ENCODE data around the gene TRIM67. TPM values are rescaled to one million over a fixed set of nuclear protein-coding genes. Genes with fewer than 3 reads are reported as not detected.

The TRIM67 gene
- polyA plus RNA-seq, 2 of the 4 experiments (the other 2 are of a cell fraction): 0.23 to 0.35 TPM

DNA sequence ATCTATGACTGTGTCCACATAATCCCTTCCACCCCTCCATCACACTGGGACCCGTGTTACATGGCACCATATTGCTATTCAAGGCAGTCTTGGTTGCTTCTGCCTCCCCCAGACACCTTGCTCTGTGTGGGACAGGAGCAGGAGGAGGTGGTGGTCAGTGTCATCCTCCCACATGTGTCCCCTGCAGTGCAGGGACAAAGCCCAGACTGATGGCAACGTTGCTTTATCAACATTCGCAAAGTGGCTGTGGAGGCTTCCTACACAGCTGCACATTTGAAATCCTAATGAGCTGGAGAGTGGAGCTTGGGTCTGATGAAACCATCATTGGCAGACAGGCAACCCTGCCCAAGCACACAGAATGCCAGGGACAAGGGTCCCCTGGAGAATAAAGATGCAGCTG lies 26.2 kb downstream of the TRIM67 start:
- DNase-seq (ENCODE audit: low read depth in 1 of 2, low spot score in 1 of 2) (no peak), FAIRE-seq (no peak), ATAC-seq (no peak)
- no peak overlapping the region for H3K4me3 ChIP-seq
- peaks cover 10% of the 10 kb centered on the region for H3K4me1 ChIP-seq
- no peak overlapping the region for H3K4me2 ChIP-seq
- H3K27ac ChIP-seq: peak overlapping the region in 1 of 2 experiments; percentile 57; a peak in 3 of 6 replicates
- no peak for TF ChIP-seq E2F6 (IDR thresholded peaks at IDR 0.05; ENCODE audit: borderline replicate concordance, low read depth)
- TF ChIP-seq POLR2A (IDR thresholded peaks at IDR 0.05; ENCODE audit: low read length): no peak
- TF ChIP-seq ZSCAN20 (CRISPR knock-in tag; IDR thresholded peaks at IDR 0.05): no peak
- no peak for TF ChIP-seq MYC (IDR thresholded peaks at IDR 0.05; ENCODE audit: borderline replicate concordance, low read length)
- TF ChIP-seq SREBF2 (IDR thresholded peaks at IDR 0.05): no peak
- no peak for TF ChIP-seq FOSL2 (IDR thresholded peaks at IDR 0.05)
- no peak for TF ChIP-seq FOSL2 (CRISPR knock-in tag; IDR thresholded peaks at IDR 0.05)
- no peak for TF ChIP-seq JUN (IDR thresholded peaks at IDR 0.05)
- no peak for TF ChIP-seq TP53 (CRISPR knock-in tag; IDR thresholded peaks at IDR 0.05)
- peaks cover 3% of the 10 kb centered on the region; the same call in 1 of the 3 replicates for H3K9me3 ChIP-seq
- WGBS (ENCODE audit: missing lambda C conversion rate): 41% methylated on average over 3 of the region's 3 CpGs
- POLR2A ChIA-PET: no interaction called here
- CTCF ChIA-PET: interaction anchor here (1.2 to 2.4 kb wide), 3 partner anchors 11 to 23 kb away, joined by 3 to 7 read pairs (median 3); no protein-coding TSS in a partner anchor

- CTCF ChIA-PET: interaction anchor here (1.2 to 2.4 kb wide), 3 partner anchors 12 to 22 kb away, joined by 3 to 7 read pairs (median 3); no protein-coding TSS in a partner anchor
- WGBS (ENCODE audit: missing lambda C conversion rate): 88% methylated on average over 6 of the region's 7 CpGs
- Histone ChIP-seq H3K27ac (no peak overlapping the region), H3K4me2 (no peak overlapping the region), H3K4me1 (peaks cover 17% of the 10 kb centered on the region), H3K9me3 (peaks cover 3% of the 10 kb centered on the region; the same call in 1 of the 3 replicates), H3K4me3 (no peak overlapping the region)
- no peak for DNase-seq (ENCODE audit: low read depth in 1 of 2, low spot score in 1 of 2)
- no peak for ATAC-seq
- POLR2A ChIA-PET: no interaction called here
- no peak for FAIRE-seq
- TF ChIP-seq TFCP2L1 (CRISPR knock-in tag; IDR thresholded peaks at IDR 0.05) (no peak), SMC3 (IDR thresholded peaks at IDR 0.05) (no peak), HOXA7 (CRISPR knock-in tag; IDR thresholded peaks at IDR 0.05) (no peak), JUN (IDR thresholded peaks at IDR 0.05) (no peak), FOXS1 (CRISPR knock-in tag; IDR thresholded peaks at IDR 0.05) (no peak), CBX2 (IDR thresholded peaks at IDR 0.05; ENCODE audit: borderline replicate concordance, low read depth) (no peak), ESRRA (IDR thresholded peaks at IDR 0.05; ENCODE audit: borderline replicate concordance, low read length) (no peak), ZSCAN20 (CRISPR knock-in tag; IDR thresholded peaks at IDR 0.05) (no peak), ZNF302 (CRISPR knock-in tag; IDR thresholded peaks at IDR 0.05) (no peak), NPAS2 (CRISPR knock-in tag; IDR thresholded peaks at IDR 0.05; ENCODE audit: borderline replicate concordance) (no peak)
- TF ChIP-seq, protein P1, sequence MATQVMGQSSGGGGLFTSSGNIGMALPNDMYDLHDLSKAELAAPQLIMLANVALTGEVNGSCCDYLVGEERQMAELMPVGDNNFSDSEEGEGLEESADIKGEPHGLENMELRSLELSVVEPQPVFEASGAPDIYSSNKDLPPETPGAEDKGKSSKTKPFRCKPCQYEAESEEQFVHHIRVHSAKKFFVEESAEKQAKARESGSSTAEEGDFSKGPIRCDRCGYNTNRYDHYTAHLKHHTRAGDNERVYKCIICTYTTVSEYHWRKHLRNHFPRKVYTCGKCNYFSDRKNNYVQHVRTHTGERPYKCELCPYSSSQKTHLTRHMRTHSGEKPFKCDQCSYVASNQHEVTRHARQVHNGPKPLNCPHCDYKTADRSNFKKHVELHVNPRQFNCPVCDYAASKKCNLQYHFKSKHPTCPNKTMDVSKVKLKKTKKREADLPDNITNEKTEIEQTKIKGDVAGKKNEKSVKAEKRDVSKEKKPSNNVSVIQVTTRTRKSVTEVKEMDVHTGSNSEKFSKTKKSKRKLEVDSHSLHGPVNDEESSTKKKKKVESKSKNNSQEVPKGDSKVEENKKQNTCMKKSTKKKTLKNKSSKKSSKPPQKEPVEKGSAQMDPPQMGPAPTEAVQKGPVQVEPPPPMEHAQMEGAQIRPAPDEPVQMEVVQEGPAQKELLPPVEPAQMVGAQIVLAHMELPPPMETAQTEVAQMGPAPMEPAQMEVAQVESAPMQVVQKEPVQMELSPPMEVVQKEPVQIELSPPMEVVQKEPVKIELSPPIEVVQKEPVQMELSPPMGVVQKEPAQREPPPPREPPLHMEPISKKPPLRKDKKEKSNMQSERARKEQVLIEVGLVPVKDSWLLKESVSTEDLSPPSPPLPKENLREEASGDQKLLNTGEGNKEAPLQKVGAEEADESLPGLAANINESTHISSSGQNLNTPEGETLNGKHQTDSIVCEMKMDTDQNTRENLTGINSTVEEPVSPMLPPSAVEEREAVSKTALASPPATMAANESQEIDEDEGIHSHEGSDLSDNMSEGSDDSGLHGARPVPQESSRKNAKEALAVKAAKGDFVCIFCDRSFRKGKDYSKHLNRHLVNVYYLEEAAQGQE (IDR thresholded peaks at IDR 0.05): no peak
- TF ChIP-seq, protein P2, sequence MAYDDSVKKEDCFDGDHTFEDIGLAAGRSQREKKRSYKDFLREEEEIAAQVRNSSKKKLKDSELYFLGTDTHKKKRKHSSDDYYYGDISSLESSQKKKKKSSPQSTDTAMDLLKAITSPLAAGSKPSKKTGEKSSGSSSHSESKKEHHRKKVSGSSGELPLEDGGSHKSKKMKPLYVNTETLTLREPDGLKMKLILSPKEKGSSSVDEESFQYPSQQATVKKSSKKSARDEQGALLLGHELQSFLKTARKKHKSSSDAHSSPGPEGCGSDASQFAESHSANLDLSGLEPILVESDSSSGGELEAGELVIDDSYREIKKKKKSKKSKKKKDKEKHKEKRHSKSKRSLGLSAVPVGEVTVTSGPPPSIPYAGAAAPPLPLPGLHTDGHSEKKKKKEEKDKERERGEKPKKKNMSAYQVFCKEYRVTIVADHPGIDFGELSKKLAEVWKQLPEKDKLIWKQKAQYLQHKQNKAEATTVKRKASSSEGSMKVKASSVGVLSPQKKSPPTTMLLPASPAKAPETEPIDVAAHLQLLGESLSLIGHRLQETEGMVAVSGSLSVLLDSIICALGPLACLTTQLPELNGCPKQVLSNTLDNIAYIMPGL (CRISPR knock-in tag; IDR thresholded peaks at IDR 0.05; ENCODE audit: borderline replicate concordance): no peak
These were observed 26.9 kb downstream of the TRIM67 start for GRCh38 chr1:231188768-231189167.

All from A549 (cell line).